UCSD-AML1 (cell line): ENCODE results near the gene ITGB6.

Experiments used
- DNase-seq: peaks from one replicate; lab custom pipeline; 2025; ENCODE audit not compliant: unreplicated experiment; lab: John Stamatoyannopoulos, UW

ITGB6 gene

GRCh38 chr2:160054984-160055725, 144.9 kb downstream of the ITGB6 start:
- no peak for DNase-seq

- DNase-seq, result no peak
Observed at GRCh38 chr2:160053946-160054345, 146.1 kb downstream of the ITGB6 start.

- DNase-seq, result no peak
Observed at GRCh38 chr2:160052531-160052930, 147.5 kb downstream of the ITGB6 start.

- no peak for DNase-seq
Observed at GRCh38 chr2:160051371-160051800, 148.7 kb downstream of the ITGB6 start.

- no peak for DNase-seq
Observed at GRCh38 chr2:160050147-160050546, 149.9 kb downstream of the ITGB6 start.
